Colonic mucosa (tissue), 4 donors: ENCODE results near the gene TOMM40L. TPM values are rescaled to one million over a fixed set of nuclear protein-coding genes. Genes with fewer than 3 reads are reported as not detected.

Experiments
- DNase-seq: peaks from one replicate; pipeline ENCODE4 v3.0.0-alpha.2; 2020
- H3K27ac ChIP-seq: fragments of 200-600 bp; one replicate; pipeline ENCODE4 v1.8.0; 2021
- H3K27me3 ChIP-seq: fragments of 200-600 bp; one replicate; pipeline ENCODE4 v1.8.0; 2021
- H3K36me3 ChIP-seq: fragments of 200-600 bp; one replicate; pipeline ENCODE4 v1.8.0; 2021
- H3K4me1 ChIP-seq: fragments of 200-600 bp; one replicate; pipeline ENCODE4 v1.8.0; 2021; ENCODE audit warnings: mild to moderate bottlenecking
- H3K4me3 ChIP-seq: fragments of 200-600 bp; one replicate; pipeline ENCODE4 v1.8.0; 2021
- H3K9ac ChIP-seq, 2 donors: one replicate each; pipeline ENCODE4 v1.7.0; 2013; ENCODE audit warnings: control low read depth in 2 of 2, low read depth in 2 of 2, low read length in 2 of 2
- H3K9me3 ChIP-seq: fragments of 200-600 bp; one replicate; pipeline ENCODE4 v1.8.0; 2021
- intact Hi-C: fragments of 100-400 bp; cut with DNase I; formaldehyde crosslinking; loops from one replicate; pipeline ENCODE4 v1.14.1; 2022
- total RNA-seq, 2 donors: library from RNA; stranded (reverse); fragmentation: NEBNext Ultra II Directional in 1 of 2; extraction: Animal tissue kit (Norgen Biotek cat#: 25700) in 1 of 2; gene quantifications; one replicate each; pipeline ENCODE4 v1.2.1, GENCODE V29; 2021
- TF ChIP-seq, protein P1 (sequence below): fragments of 200-600 bp; IDR thresholded peaks from one replicate; pipeline ENCODE4 v1.8.0; 2022; ENCODE audit warnings: antibody characterized with exemption, mild to moderate bottlenecking
- donor health status: healthy.
- donor health status: DM: no; HTN: no; CAD: no.
- donor health status: DM: no; HTN: no; CAD: no.

The TOMM40L gene
- 10 to 100 TPM; 16.6 to 23.1 TPM for total RNA-seq

DNA sequence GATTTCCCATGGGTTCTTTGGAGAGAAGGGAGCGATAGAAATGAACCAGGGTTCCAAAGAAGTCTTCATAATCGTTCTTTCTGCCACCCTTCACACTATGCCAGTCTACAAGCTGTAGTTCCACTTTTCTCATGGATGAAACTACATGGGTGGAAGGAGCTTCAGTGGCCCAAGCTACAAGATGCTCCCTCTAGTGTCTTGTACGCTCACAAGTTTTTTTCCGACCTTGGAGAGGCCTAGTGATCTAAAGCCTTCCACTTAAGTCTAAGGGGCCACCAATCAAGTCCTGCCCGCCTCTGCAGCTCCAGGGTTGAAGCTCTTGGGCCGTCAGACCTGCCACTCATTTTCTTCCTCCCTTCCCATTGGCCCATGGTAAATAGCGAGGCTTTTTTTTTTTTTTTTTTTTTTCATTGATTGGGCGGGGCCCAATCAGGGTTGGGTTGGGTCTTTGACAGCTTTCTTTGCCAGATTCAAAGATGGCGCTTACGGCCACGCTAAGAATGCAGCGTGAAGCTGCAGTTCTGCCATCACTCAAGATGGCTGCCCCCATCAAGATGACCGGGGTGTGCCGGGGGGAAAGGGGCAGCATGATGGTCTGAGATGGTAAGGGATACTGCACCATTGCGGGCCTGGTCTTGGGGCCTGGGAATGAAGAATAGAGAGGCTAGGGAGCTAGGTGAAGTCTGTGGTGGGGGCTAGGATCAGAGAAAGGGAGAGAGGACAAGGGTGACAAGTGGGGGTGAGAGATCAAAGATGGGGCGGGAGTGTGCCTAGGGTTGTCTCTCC is at the start of gene TOMM40L:
Gene TOMM40L, plus strand, starts transcription at position 527 of the 786 bp plus-strand sequence. CDS start 430 bp downstream, outside the sequence.
- Histone ChIP-seq H3K36me3 (peaks cover 7% of the 10 kb centered on the region), H3K27me3 (no peaks in the 10 kb centered on the region), H3K9ac (peak within 1 kb of the TSS; percentile 65 to 76), H3K4me3 (peak within 1 kb of the TSS; percentile 58), H3K9me3 (no peaks in the 10 kb centered on the region), H3K4me1 (peaks cover 20% of the 10 kb centered on the region), H3K27ac (peak within 1 kb of the TSS; percentile 54)
- intact Hi-C loops = loop anchor here (5.0 kb wide), 1 partner anchor 67 kb away; no protein-coding TSS in a partner anchor
- TF ChIP-seq, protein P1, sequence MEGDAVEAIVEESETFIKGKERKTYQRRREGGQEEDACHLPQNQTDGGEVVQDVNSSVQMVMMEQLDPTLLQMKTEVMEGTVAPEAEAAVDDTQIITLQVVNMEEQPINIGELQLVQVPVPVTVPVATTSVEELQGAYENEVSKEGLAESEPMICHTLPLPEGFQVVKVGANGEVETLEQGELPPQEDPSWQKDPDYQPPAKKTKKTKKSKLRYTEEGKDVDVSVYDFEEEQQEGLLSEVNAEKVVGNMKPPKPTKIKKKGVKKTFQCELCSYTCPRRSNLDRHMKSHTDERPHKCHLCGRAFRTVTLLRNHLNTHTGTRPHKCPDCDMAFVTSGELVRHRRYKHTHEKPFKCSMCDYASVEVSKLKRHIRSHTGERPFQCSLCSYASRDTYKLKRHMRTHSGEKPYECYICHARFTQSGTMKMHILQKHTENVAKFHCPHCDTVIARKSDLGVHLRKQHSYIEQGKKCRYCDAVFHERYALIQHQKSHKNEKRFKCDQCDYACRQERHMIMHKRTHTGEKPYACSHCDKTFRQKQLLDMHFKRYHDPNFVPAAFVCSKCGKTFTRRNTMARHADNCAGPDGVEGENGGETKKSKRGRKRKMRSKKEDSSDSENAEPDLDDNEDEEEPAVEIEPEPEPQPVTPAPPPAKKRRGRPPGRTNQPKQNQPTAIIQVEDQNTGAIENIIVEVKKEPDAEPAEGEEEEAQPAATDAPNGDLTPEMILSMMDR = peak; percentile 34
- peak; percentile 92 for DNase-seq

DNA sequence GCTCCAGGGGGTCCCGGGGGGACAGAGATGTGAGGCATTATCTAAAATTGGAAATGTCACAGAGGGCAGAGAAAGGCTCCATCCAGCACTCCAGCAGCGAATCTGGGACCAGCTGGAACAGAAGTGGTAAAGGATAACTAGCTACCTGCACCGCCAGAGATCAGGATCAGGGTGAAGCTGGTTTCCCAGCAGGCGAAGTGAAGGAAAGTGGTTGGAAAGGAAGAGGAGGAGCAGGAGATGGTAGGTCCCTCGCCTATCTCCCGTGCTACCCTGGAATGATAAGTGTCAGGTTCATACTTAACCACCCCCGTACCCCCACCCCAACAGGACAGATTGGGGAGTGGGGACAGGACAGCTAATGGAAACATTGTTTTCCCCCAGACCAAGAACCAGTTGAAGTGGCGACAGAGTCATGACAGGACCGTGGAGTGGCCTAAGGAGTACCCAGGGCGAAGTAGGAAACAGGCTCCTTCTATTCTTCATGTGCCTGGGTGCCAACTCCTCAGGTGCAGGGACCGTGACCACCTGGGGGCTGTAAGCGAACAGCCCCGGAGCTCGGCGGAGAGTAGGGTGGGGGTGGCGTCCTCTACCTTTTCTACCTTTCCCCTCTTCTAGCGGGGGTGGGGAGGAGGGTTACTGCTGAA is 49.3 kb upstream of the TOMM40L start:
- Histone ChIP-seq H3K9ac (peak overlapping the region; percentile 81 to 97), H3K36me3 (peaks cover 8% of the 10 kb centered on the region), H3K27me3 (no peaks in the 10 kb centered on the region), H3K4me1 (peaks cover 4% of the 10 kb centered on the region), H3K4me3 (peak overlapping the region; percentile 83), H3K27ac (peak overlapping the region; percentile 83), H3K9me3 (no peaks in the 10 kb centered on the region)
- intact Hi-C loops = no loop called here
- TF ChIP-seq, protein P1 = no peak
- no peak for DNase-seq

- intact Hi-C loops = no loop called here
- TF ChIP-seq, protein P1 = no peak
- DNase-seq = peak; percentile 94
- H3K4me1 ChIP-seq = peaks cover 4% of the 10 kb centered on the region
- H3K4me3 ChIP-seq = peak within 1 kb of the TSS; percentile 83
- H3K9me3 ChIP-seq = no peaks in the 10 kb centered on the region
- H3K36me3 ChIP-seq = peaks cover 6% of the 10 kb centered on the region
- peak within 1 kb of the TSS; percentile 81 to 97 for H3K9ac ChIP-seq
- peak within 1 kb of the TSS; percentile 83 for H3K27ac ChIP-seq
- no peaks in the 10 kb centered on the region for H3K27me3 ChIP-seq
Observed at GRCh38 chr1:161177112-161177935, 48.5 kb upstream of the TOMM40L start, which contains the start of gene B4GALT3. Gene B4GALT3, minus strand, starts transcription at chr1:161177507. Its CDS starts 1,447 bp downstream, at chr1:161176060.

DNA sequence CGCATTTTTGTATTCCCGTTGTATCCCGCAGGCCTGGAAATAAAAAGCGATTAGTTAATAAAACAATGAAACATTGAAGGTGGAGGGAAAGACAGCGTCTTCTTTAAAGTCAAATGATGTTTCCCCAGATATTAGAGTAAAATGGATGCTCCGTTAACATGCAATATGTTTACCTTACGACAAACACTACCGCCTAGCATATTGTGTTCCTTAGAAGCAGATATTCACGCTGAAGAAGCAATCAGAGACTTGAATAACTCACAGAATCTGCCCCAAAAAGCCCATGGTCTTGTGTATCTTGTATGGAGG is 48.0 kb upstream of the TOMM40L start:
- no peaks in the 10 kb centered on the region for H3K27me3 ChIP-seq
- H3K9me3 ChIP-seq = no peaks in the 10 kb centered on the region
- H3K9ac ChIP-seq = peak overlapping the region; percentile 81 to 97
- H3K36me3 ChIP-seq = peaks cover 2% of the 10 kb centered on the region
- H3K27ac ChIP-seq = peak overlapping the region; percentile 83
- TF ChIP-seq, protein P1 = no peak
- peak overlapping the region; percentile 83 for H3K4me3 ChIP-seq
- no peak for DNase-seq
- peaks cover 4% of the 10 kb centered on the region for H3K4me1 ChIP-seq
- intact Hi-C loops = no loop called here

- TF ChIP-seq, protein P1 = no peak
- Histone ChIP-seq H3K36me3 (no peaks in the 10 kb centered on the region), H3K27me3 (no peaks in the 10 kb centered on the region), H3K9me3 (no peaks in the 10 kb centered on the region), H3K4me1 (peaks cover 4% of the 10 kb centered on the region), H3K27ac (no peak overlapping the region), H3K9ac (no peak overlapping the region), H3K4me3 (no peak overlapping the region)
- DNase-seq = no peak
- intact Hi-C loops = no loop called here
Observed at GRCh38 chr1:161179698-161180097, 46.2 kb upstream of the TOMM40L start.
